CD4-positive, CD25-positive, alpha-beta regulatory T cell (primary cell): ENCODE measurements around the gene NFKBIB. TPM values are rescaled to one million over a fixed set of nuclear protein-coding genes. Genes with fewer than 3 reads are reported as not detected.

Experiments used
- ATAC-seq, 2 donors: fragments of 150-1000 bp; cut with Tn5 transposase; one replicate each; pipeline ENCODE4 v1.10.0; 2021; ENCODE audit warnings: low read depth in 2 of 2, moderate number of reproducible peaks in 2 of 2, moderate library complexity in 1 of 2
- DNase-seq, 3 donors: peaks; one replicate each; pipeline versions ENCODE4 v3.0.0 to v3.0.0-alpha.2; 2012 to 2022; ENCODE audit warnings: mixed read lengths in 1 of 3
- H3K27ac ChIP-seq: one replicate; pipeline ENCODE4 v1.7.0; 2013; ENCODE audit warnings: mild to moderate bottlenecking, low read length; ENCODE audit not compliant: insufficient read depth, poor library complexity, severe bottlenecking
- H3K27me3 ChIP-seq: one replicate; pipeline ENCODE4 v1.7.0; 2013; ENCODE audit warnings: low read length; ENCODE audit not compliant: control insufficient read depth, insufficient read depth
- H3K36me3 ChIP-seq: one replicate; pipeline ENCODE4 v1.7.0; 2013; ENCODE audit warnings: mild to moderate bottlenecking, low read length, moderate library complexity; ENCODE audit not compliant: control insufficient read depth, insufficient read depth
- H3K4me1 ChIP-seq: 2 replicates; pipeline ENCODE4 v1.7.0; 2013; ENCODE audit warnings: mild to moderate bottlenecking, low read length; ENCODE audit not compliant: insufficient read depth, control insufficient read depth, poor library complexity, severe bottlenecking
- H3K4me3 ChIP-seq: one replicate; pipeline ENCODE4 v1.7.0; 2013; ENCODE audit warnings: low read depth, mild to moderate bottlenecking, low read length, moderate library complexity
- H3K9me3 ChIP-seq, 2 experiments: 1 replicate in 1 of 2; 2 replicates in 1 of 2; pipeline ENCODE4 v1.7.0; 2013; ENCODE audit warnings: low read length in 2 of 2, mild to moderate bottlenecking in 1 of 2, moderate library complexity in 1 of 2; ENCODE audit not compliant: control insufficient read depth in 2 of 2
- H3K27ac Mint-ChIP-seq, 3 donors: one replicate each; pipeline ENCODE4 v1.8.0; 2020 to 2022; ENCODE audit warnings: mild to moderate bottlenecking in 3 of 3, mixed read lengths in 3 of 3, moderate library complexity in 2 of 3
- H3K27me3 Mint-ChIP-seq: one replicate; pipeline ENCODE4 v1.8.0; 2022; ENCODE audit warnings: mild to moderate bottlenecking, mixed read lengths
- H3K36me3 Mint-ChIP-seq: one replicate; pipeline ENCODE4 v1.8.0; 2020; ENCODE audit warnings: mixed read lengths
- H3K4me1 Mint-ChIP-seq, 4 donors: one replicate each; pipeline ENCODE4 v1.8.0; 2020 to 2022; ENCODE audit warnings: mixed read lengths in 4 of 4, mild to moderate bottlenecking in 1 of 4
- H3K4me3 Mint-ChIP-seq, 4 donors: one replicate each; pipeline ENCODE4 v1.8.0; 2020 to 2022; ENCODE audit warnings: mild to moderate bottlenecking in 4 of 4, mixed read lengths in 4 of 4, moderate library complexity in 3 of 4
- H3K9me3 Mint-ChIP-seq, 7 donors: one replicate each; pipeline ENCODE4 v1.8.0; 2020 to 2022; ENCODE audit warnings: mixed read lengths in 7 of 7, mild to moderate bottlenecking in 3 of 7, moderate library complexity in 2 of 7
- polyA plus RNA-seq, 4 donors: library from polyadenylated mRNA; unstranded; fragments of 300-500 nt; fragmentation: Illumina TruSeq; gene quantifications; one replicate each; pipeline ENCODE4 v1.2.3, GENCODE V29; 2021
- total RNA-seq: library from RNA; stranded (reverse); gene quantifications from one replicate; pipeline ENCODE4 v1.2.3, GENCODE V29; 2022

NFKBIB gene
- total and polyA plus RNA-seq, 5 donors from 2014 or later = 9.0 to 57.7 (median 12.5) TPM

DNA sequence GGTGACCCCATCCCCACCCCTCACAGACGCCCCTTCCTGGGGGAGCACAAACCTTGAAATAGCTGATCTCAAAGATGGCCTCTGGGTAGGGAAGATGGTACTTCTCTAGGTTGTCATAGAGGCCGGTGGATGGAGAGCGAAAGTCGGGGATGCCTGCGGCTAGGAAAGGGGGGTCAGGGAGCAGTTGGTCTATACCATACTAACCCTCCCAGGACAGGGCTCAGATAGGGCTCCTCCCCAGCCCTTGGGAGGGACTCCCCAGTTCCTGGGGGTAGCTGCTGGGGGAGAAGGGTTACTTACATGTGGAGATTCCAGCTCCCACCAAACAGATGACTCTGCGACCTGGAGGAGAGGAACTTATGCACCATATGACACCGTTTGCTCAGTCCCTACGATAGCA is 10.0 kb upstream of the NFKBIB start:
- Mint-ChIP-seq H3K36me3 (peaks cover 5% of the 10 kb centered on the region), H3K9me3 (no peaks in the 10 kb centered on the region), H3K27ac (peak overlapping the region in 1 of 3 donors; percentile 89), H3K4me1 (peaks cover 0 to 13% (median 2%) of the 10 kb centered on the region in 4 donors), H3K27me3 (no peaks in the 10 kb centered on the region), H3K4me3 (peak overlapping the region in 1 of 4 donors; percentile 25)
- ATAC-seq (no peak), DNase-seq (no peak)
- Histone ChIP-seq H3K9me3 (no peaks in the 10 kb centered on the region), H3K27ac (no peak overlapping the region), H3K4me3 (no peak overlapping the region), H3K4me1 (peaks cover 3% of the 10 kb centered on the region), H3K36me3 (peaks cover 31% of the 10 kb centered on the region), H3K27me3 (no peaks in the 10 kb centered on the region)

DNA sequence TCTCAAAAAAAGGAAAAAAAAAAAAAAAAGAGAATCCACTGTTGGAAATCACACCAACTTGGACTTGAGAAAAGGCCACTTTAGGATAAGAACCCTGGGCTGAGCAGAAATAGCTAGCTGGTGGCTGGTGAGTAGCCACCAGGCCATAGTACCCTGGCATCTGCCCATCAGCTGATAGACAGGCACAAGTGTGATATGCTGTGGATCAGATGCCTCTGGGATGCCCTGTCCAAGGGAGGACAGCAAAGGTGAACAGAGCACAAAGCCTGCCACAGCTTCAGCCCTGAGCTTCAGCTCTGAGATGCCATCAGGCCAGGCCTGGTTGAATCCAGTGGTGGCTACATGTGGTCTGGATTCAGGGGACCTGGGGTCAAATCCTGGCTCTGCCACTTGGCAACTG is 9.1 kb upstream of the NFKBIB start:
- ATAC-seq (no peak), DNase-seq (no peak)
- Histone ChIP-seq H3K4me3 (no peak overlapping the region), H3K36me3 (peaks cover 31% of the 10 kb centered on the region), H3K27me3 (no peaks in the 10 kb centered on the region), H3K27ac (no peak overlapping the region), H3K4me1 (peaks cover 3% of the 10 kb centered on the region), H3K9me3 (no peaks in the 10 kb centered on the region)
- Mint-ChIP-seq H3K4me1 (peaks cover 0 to 14% (median 4%) of the 10 kb centered on the region in 4 donors), H3K4me3 (no peak overlapping the region), H3K27me3 (no peaks in the 10 kb centered on the region), H3K27ac (no peak overlapping the region), H3K9me3 (no peaks in the 10 kb centered on the region), H3K36me3 (peaks cover 5% of the 10 kb centered on the region)

DNA sequence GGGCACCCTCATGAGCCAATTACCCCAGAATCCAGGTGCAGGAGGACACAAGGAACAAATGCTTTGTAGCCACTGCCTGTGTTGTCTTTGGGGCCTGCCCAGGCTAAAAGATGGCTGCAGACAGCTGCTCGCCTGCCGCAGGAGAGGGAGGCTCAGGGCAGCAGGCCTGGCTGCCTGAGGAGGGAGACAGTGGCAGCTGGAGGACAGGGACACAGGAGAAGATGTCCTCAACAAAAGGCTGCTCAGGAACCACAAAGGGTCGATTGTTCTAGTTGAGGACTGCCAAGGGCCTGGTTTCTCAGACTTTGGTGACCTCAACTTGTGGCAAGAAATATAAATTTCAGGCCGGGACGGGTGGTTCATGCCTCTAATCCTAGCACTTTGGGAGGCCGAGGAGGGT is 8.0 kb upstream of the NFKBIB start:
- Histone ChIP-seq H3K36me3 (peaks cover 31% of the 10 kb centered on the region), H3K9me3 (no peaks in the 10 kb centered on the region), H3K27me3 (no peaks in the 10 kb centered on the region), H3K4me3 (no peak overlapping the region), H3K27ac (no peak overlapping the region), H3K4me1 (peaks cover 3% of the 10 kb centered on the region)
- ATAC-seq (no peak), DNase-seq (no peak)
- no peaks in the 10 kb centered on the region for H3K9me3 Mint-ChIP-seq
- peaks cover 0 to 17% (median 4%) of the 10 kb centered on the region in 4 donors for H3K4me1 Mint-ChIP-seq
- no peak overlapping the region for H3K4me3 Mint-ChIP-seq
- H3K27ac Mint-ChIP-seq = no peak overlapping the region
- peaks cover 5% of the 10 kb centered on the region for H3K36me3 Mint-ChIP-seq
- H3K27me3 Mint-ChIP-seq = no peaks in the 10 kb centered on the region

DNA sequence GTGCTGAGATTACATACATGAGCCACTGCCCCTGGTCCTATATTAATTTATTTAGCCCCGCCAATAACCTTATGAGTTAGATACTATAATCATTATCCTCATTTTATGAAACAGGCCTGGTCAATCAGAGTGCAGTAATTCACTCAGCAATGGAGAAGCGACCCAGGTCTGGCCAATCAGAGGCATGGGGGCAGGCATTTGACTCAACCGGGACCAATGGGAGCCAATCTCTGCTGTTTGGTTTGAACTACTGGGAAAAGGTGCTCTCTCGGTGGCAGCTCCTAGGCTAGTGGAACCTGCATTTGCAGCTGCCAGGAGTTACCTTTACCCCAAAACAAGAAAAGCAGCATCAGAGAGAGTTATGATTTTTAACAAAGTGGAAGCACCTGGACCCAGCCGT is 6.9 kb upstream of the NFKBIB start:
- H3K9me3 ChIP-seq = no peaks in the 10 kb centered on the region
- Mint-ChIP-seq H3K4me3 (peak overlapping the region in 1 of 4 donors; percentile 30), H3K36me3 (peaks cover 5% of the 10 kb centered on the region), H3K4me1 (peaks cover 0 to 21% (median 5%) of the 10 kb centered on the region in 4 donors), H3K27me3 (no peaks in the 10 kb centered on the region), H3K27ac (peak overlapping the region in 1 of 3 donors; percentile 48), H3K9me3 (no peaks in the 10 kb centered on the region)
- no peak overlapping the region for H3K4me3 ChIP-seq
- H3K27me3 ChIP-seq = no peaks in the 10 kb centered on the region
- no peak for ATAC-seq
- DNase-seq = no peak
- peaks cover 31% of the 10 kb centered on the region for H3K36me3 ChIP-seq
- H3K4me1 ChIP-seq = peaks cover 3% of the 10 kb centered on the region
- no peak overlapping the region for H3K27ac ChIP-seq

DNA sequence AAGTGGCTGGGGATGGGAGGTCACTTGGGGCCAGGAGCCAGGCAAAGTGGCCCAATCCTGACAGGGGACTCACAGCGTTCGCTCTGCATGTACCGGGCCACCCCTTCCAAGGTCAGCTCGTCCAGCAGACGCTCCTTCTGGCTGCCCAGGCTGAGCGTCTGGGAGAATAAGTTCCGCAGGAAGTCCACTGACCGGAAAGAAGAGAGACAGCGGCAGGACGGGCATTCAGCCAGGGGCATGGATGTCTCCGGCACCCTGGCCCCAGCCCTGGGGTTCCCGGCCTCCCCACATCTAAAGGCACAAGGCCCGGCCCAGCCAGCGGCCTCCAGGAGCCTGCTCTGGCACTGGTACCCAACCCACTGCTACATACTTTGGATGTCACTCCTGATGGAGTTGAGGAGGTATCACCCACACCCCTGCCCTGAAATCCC is 6.4 kb upstream of the NFKBIB start:
- Histone ChIP-seq H3K4me3 (no peak overlapping the region), H3K27ac (no peak overlapping the region), H3K9me3 (no peaks in the 10 kb centered on the region), H3K27me3 (no peaks in the 10 kb centered on the region), H3K4me1 (peaks cover 6% of the 10 kb centered on the region), H3K36me3 (peaks cover 29% of the 10 kb centered on the region)
- ATAC-seq = no peak
- Mint-ChIP-seq H3K9me3 (no peaks in the 10 kb centered on the region), H3K4me3 (no peak overlapping the region), H3K27ac (no peak overlapping the region), H3K4me1 (peaks cover 0 to 21% (median 7%) of the 10 kb centered on the region in 4 donors), H3K36me3 (peaks cover 5% of the 10 kb centered on the region), H3K27me3 (no peaks in the 10 kb centered on the region)
- no peak for DNase-seq

DNA sequence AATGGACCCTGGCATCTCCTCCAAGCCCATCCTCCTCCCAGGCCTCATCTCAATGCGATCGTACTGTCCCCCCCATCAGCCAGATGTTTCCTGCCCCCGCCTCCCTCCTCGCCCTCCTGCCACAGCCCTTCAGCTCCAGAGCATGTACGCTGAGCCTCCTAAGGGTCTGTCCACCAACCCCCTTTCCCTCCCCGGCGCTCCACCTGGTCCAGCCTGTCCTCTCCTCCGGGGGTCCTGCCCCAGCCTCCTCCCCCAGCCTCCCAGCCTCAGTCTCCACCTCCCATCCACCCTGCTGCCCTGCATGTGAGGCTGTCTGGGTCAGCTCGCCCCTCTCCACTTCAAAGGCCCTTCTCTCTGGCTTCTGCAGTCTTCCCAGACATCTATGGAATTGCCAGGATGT is 4.8 kb upstream of the NFKBIB start:
- no peaks in the 10 kb centered on the region for H3K9me3 Mint-ChIP-seq
- Histone ChIP-seq H3K27ac (no peak overlapping the region), H3K27me3 (no peaks in the 10 kb centered on the region), H3K9me3 (no peaks in the 10 kb centered on the region), H3K4me3 (no peak overlapping the region), H3K4me1 (peaks cover 15% of the 10 kb centered on the region), H3K36me3 (peaks cover 14% of the 10 kb centered on the region)
- H3K4me1 Mint-ChIP-seq = peaks cover 0 to 33% (median 15%) of the 10 kb centered on the region in 4 donors
- no peaks in the 10 kb centered on the region for H3K27me3 Mint-ChIP-seq
- H3K4me3 Mint-ChIP-seq = no peak overlapping the region
- peak overlapping the region in 1 of 3 donors; percentile 65 for H3K27ac Mint-ChIP-seq
- DNase-seq (no peak), ATAC-seq (no peak)
- H3K36me3 Mint-ChIP-seq = peaks cover 5% of the 10 kb centered on the region

DNA sequence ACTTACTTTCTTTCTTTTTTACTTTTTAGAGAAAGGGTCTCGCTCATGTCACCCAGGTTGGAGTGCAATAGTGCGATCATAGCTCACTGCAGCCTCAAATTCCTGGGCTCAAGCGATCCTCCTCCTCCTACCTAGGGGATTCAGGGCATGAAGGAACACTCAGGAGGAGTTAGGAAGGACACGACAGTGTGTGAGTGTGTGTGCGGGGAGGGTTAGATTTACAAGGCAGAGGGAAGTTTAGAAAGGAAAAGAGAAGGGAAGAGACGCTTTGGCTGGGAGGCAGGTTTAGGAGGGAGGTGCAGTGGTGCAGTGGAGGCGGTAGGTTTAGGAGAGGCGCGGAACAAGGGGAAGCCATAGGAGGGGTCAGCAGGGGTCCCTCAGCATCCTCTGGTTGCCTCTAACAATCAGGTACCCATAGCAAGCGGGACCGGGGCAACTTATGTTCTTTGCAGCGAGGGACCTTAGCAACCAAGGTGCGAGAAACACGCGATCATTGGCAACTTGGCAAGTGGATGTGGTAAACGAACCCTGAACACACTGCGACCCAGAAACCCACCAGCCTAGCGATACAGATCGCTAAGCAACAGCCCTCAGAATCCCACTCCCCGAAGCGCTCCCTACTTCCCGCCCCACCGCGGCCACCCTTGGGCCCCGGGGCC is 852 bp upstream of the NFKBIB start:
- ATAC-seq (peak in 1 of 2 donors; percentile 0), DNase-seq (no peak)
- Histone ChIP-seq H3K27me3 (no peaks in the 10 kb centered on the region), H3K9me3 (no peaks in the 10 kb centered on the region), H3K4me1 (peaks cover 32% of the 10 kb centered on the region), H3K4me3 (peak overlapping the region; percentile 90), H3K27ac (peak overlapping the region; percentile 99), H3K36me3 (peaks cover 2% of the 10 kb centered on the region)
- H3K9me3 Mint-ChIP-seq = peaks cover 0 to 1% (median 0%) of the 10 kb centered on the region in 7 donors
- H3K4me1 Mint-ChIP-seq = peaks cover 6 to 59% (median 29%) of the 10 kb centered on the region in 4 donors
- H3K4me3 Mint-ChIP-seq = peak overlapping the region; percentile 91 to 99 (median 95)
- no peaks in the 10 kb centered on the region for H3K27me3 Mint-ChIP-seq
- H3K36me3 Mint-ChIP-seq = peaks cover 3% of the 10 kb centered on the region
- peak overlapping the region; percentile 93 to 99 (median 97) for H3K27ac Mint-ChIP-seq

DNA sequence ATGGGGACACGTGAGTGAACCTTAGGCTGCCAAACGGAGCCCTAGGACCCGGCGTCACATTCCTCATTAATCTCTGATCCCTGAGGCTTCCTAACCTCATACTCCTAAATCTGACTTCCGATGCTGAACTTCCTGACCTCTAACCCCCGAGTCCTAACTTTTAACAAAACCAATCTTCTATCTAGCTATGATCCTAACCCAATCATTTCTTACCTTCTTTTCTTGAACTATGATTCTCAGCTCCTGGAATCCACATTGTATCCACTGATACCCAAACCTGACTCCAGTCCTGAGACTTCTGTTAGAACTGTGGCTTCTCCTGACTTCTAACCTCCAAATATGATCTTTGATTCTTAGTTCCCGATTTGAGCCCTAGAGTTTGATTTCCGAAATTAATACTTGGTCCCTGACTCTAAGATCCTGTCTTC is 447 bp downstream of the NFKBIB start:
- Mint-ChIP-seq H3K27ac (peak overlapping the region; percentile 95 to 97 (median 96)), H3K4me3 (peak overlapping the region; percentile 91 to 99 (median 95)), H3K27me3 (no peaks in the 10 kb centered on the region), H3K36me3 (peaks cover 12% of the 10 kb centered on the region), H3K4me1 (peaks cover 6 to 63% (median 32%) of the 10 kb centered on the region in 4 donors), H3K9me3 (peaks cover 0 to 1% (median 0%) of the 10 kb centered on the region in 7 donors)
- peak overlapping the region; percentile 99 for H3K27ac ChIP-seq
- peak overlapping the region; percentile 92 for H3K4me3 ChIP-seq
- H3K27me3 ChIP-seq = no peaks in the 10 kb centered on the region
- ATAC-seq = no peak
- H3K4me1 ChIP-seq = peaks cover 32% of the 10 kb centered on the region
- DNase-seq = no peak
- H3K36me3 ChIP-seq = peaks cover 8% of the 10 kb centered on the region
- no peaks in the 10 kb centered on the region for H3K9me3 ChIP-seq
